Memory B cell (primary cell): ENCODE measurements around the gene CCDC187.

ENCODE experiments used
- ATAC-seq: fragments of 150-1000 bp; cut with Tn5 transposase; 2 replicates; pipeline ENCODE4 v1.10.0; 2021; ENCODE audit warnings: low read depth, mild to moderate bottlenecking, moderate library complexity
- DNase-seq, 2 donors: peaks; one replicate each; pipeline ENCODE4 v3.0.0; 2022; ENCODE audit warnings: low spot score in 2 of 2
- H3K27ac Mint-ChIP-seq: one replicate; pipeline ENCODE4 v1.8.0; 2022; ENCODE audit warnings: mild to moderate bottlenecking, moderate library complexity, mixed read lengths
- H3K27me3 Mint-ChIP-seq: one replicate; pipeline ENCODE4 v1.8.0; 2022; ENCODE audit warnings: mixed read lengths
- H3K36me3 Mint-ChIP-seq: one replicate; pipeline ENCODE4 v1.8.0; 2022; ENCODE audit warnings: mild to moderate bottlenecking, mixed read lengths
- H3K4me1 Mint-ChIP-seq: one replicate; pipeline ENCODE4 v1.8.0; 2022; ENCODE audit warnings: mixed read lengths
- H3K4me3 Mint-ChIP-seq: one replicate; pipeline ENCODE4 v1.8.0; 2022; ENCODE audit warnings: mild to moderate bottlenecking, moderate library complexity, mixed read lengths
- H3K9me3 Mint-ChIP-seq: one replicate; pipeline ENCODE4 v1.8.0; 2022; ENCODE audit warnings: mixed read lengths

CCDC187 gene

GRCh38 chr9:136204838-136205706 lies 98.8 kb downstream of the CCDC187 start, which contains the start of gene LHX3:
TSS of gene LHX3 (minus strand) at chr9:136205128. CDS start at chr9:136205012, 116 bp downstream.
- H3K9me3 Mint-ChIP-seq, result no peaks in the 10 kb centered on the region

GRCh38 chr9:136204145-136204805 lies 99.6 kb downstream of the CCDC187 start:
- Mint-ChIP-seq H3K27me3 (peaks cover 13% of the 10 kb centered on the region), H3K27ac (no peak overlapping the region), H3K4me1 (peaks cover 9% of the 10 kb centered on the region), H3K9me3 (no peaks in the 10 kb centered on the region), H3K4me3 (no peak overlapping the region), H3K36me3 (peaks cover 11% of the 10 kb centered on the region)
- ATAC-seq (no peak), DNase-seq (no peak)

More at GRCh38 chr9:136204838-136205706, 98.8 kb downstream of the CCDC187 start, which contains the start of gene LHX3:
- Mint-ChIP-seq H3K4me3 (no peak within 1 kb of the TSS), H3K4me1 (peaks cover 9% of the 10 kb centered on the region), H3K27me3 (peaks cover 13% of the 10 kb centered on the region), H3K36me3 (peaks cover 11% of the 10 kb centered on the region), H3K27ac (no peak within 1 kb of the TSS)
- DNase-seq (peak in 1 of 2 donors; percentile 48), ATAC-seq (peak; percentile 45)

GRCh38 chr9:136203408-136204144 lies 100.3 kb downstream of the CCDC187 start:
- no peaks in the 10 kb centered on the region for H3K9me3 Mint-ChIP-seq
- peaks cover 11% of the 10 kb centered on the region for H3K36me3 Mint-ChIP-seq
- H3K4me1 Mint-ChIP-seq, result peaks cover 9% of the 10 kb centered on the region
- DNase-seq (no peak), ATAC-seq (no peak)
- no peak overlapping the region for H3K27ac Mint-ChIP-seq
- H3K27me3 Mint-ChIP-seq, result peaks cover 13% of the 10 kb centered on the region
- H3K4me3 Mint-ChIP-seq, result no peak overlapping the region

DNA sequence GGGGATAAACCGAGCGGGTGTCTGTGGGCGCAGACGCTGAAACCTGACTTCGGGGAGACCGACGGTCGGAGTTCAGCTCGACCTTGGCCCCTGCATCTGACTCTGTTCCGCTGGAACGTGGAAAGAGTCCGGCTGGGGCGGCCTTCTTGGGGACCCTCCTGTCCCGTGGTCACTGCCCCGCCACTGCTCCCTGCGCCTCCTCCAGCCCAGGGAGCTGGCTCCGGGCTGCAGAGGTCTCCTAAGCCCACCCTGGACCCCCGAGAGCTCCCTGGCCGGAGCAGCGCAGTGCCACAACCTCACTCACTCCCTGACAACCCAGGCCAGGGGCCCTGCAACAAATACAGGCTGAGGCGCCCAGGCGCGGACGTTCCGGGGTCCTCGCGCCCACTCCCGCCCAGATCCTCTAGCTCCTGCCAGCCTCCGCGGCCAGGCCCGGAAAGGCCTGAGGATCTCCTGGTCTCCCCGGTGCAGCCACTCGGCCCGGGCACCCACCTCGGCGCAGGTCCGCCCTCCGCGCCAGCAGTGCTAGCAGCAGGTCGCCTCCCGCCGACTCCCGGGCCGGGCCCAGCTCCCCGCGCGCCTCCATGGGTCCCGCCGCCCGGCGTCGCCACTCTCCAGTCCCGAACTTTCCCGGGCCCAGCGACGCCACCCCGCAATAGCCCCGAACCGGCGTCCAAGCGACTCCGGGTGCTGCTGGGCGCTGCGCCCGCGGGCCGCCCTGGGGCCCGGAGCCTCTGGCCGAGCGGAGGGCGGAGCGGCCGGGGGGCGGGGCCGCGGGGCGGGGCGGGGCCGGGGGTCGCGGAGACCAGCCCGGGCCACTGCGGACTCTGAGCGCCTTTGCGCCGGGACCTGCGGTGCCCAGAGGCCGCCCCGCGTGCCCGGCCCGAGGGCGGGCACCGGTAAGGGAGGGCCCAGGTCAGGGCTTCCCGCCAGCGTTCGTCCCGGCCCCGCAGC lies 101.2 kb downstream of the CCDC187 start:
- Mint-ChIP-seq H3K4me1 (peaks cover 11% of the 10 kb centered on the region), H3K27me3 (peaks cover 13% of the 10 kb centered on the region), H3K4me3 (no peak overlapping the region), H3K36me3 (peaks cover 11% of the 10 kb centered on the region), H3K27ac (peak overlapping the region; percentile 63), H3K9me3 (no peaks in the 10 kb centered on the region)
- DNase-seq (no peak), ATAC-seq (no peak)

DNA sequence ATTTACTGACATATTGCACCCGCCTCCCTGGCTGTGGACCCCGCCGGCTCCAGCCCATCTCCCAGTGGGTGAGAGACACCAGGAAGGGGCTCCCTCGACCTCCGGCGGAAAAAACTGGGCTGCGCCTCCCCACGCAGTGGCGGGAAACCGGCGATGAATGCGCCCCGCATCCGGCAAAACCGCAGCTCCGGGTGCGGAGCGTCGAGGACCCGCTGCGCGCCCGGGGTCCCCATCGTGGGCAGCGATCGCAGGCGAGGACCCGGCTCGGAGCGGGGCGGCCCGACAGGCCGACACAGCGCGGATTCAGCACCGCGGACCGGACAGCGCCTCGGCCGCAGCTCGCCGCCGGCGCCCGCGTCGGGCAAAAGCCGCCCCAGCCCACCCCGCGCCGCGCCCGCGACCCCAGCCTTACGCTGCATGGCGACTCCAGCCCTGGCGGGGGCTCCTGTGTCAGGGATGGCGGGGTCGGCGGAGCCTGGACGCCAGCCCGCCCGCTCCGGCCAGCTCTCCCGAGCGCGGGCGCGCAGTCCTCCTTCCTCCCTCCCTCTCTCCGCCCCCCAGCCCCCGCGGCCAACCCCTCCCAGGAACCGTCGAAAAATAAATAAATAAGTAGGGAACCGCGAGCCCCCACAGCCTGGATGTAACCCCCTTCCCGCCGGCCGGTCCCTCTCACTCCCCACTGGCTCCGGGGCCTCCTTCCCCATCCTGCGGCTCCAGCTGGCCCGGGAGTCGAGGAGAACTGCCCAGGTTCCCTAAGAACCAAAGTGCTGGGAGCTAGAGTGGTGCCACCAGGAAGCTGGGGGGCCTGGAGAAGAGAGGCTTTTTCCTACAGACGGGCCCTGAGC lies 102.1 kb downstream of the CCDC187 start:
- H3K4me1 Mint-ChIP-seq, result peaks cover 10% of the 10 kb centered on the region
- DNase-seq, result peak in 1 of 2 donors; percentile 39
- H3K4me3 Mint-ChIP-seq, result no peak overlapping the region
- peaks cover 13% of the 10 kb centered on the region for H3K27me3 Mint-ChIP-seq
- H3K36me3 Mint-ChIP-seq, result peaks cover 6% of the 10 kb centered on the region
- ATAC-seq, result no peak
- H3K9me3 Mint-ChIP-seq, result no peaks in the 10 kb centered on the region
- peak overlapping the region; percentile 63 for H3K27ac Mint-ChIP-seq

- no peaks in the 10 kb centered on the region for H3K9me3 Mint-ChIP-seq
- peaks cover 16% of the 10 kb centered on the region for H3K27me3 Mint-ChIP-seq
- H3K4me3 Mint-ChIP-seq, result no peak overlapping the region
- ATAC-seq (no peak), DNase-seq (no peak)
- H3K4me1 Mint-ChIP-seq, result peaks cover 13% of the 10 kb centered on the region
- H3K27ac Mint-ChIP-seq, result no peak overlapping the region
- H3K36me3 Mint-ChIP-seq, result peaks cover 3% of the 10 kb centered on the region
Observed at GRCh38 chr9:136201174-136201573, 102.7 kb downstream of the CCDC187 start.

DNA sequence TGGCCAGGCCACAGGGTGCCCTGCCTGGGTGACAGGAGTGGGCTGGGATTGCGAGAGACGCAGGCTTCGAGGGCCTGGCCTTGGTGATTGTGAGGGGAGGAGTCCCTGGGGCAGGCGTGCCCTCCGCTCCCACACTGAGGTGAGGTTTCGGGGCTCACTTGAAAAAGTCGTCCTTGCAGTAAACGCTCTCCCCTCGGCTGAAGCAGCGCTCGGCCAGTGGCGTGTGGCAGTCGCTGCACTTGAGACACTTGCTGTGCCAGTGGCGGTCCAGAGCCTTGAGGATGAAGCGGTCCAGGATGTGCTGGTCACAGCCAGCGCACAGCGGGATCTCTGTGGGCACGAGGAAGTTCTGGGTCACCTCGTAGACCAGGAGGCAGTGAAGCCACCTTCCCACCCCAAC lies 103.5 kb downstream of the CCDC187 start:
- Mint-ChIP-seq H3K9me3 (no peaks in the 10 kb centered on the region), H3K27me3 (peaks cover 15% of the 10 kb centered on the region), H3K4me1 (peaks cover 14% of the 10 kb centered on the region), H3K36me3 (no peaks in the 10 kb centered on the region), H3K4me3 (no peak overlapping the region), H3K27ac (no peak overlapping the region)
- ATAC-seq (no peak), DNase-seq (no peak)
